ENCODE measurements around the gene RAD51B. TPM values are rescaled to one million over a fixed set of nuclear protein-coding genes. Genes with fewer than 3 reads are reported as not detected.

Gene RAD51B
- total RNA-seq, 2 donors from 2014 or later, result 22.8 to 33.8 TPM

DNA sequence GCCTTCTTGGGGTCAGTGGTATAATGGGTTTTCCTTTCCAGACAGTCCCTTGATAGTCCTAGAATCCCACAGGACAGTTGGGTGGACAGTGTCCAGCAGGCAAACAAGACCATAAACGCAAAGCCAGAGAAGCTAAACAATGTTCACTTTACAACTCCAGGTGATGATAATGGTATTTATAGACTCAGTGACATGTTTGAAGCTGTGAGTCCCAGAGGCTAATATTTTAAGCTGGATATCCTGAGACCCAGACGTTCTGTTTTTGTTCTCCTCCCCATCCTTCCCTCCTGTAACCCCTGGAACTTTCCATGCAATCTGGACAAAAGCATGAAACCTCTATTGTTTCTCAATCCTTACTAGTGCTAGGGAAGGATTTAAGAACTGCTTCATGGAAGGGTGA, 852.3 kb downstream of the RAD51B start:
- H3K27me3 Mint-ChIP-seq (ENCODE audit: insufficient read depth), result no peaks in the 10 kb centered on the region
- no peaks in the 10 kb centered on the region for H3K4me1 ChIP-seq (ENCODE audit: control insufficient read depth, insufficient read depth, low read length)
- no peak overlapping the region for H3K4me3 ChIP-seq (ENCODE audit: low read length)
- H3K9me3 ChIP-seq (ENCODE audit: control insufficient read depth, low read length), result no peaks in the 10 kb centered on the region
- H3K9ac ChIP-seq (ENCODE audit: extremely low read depth, low read length, poor library complexity, severe bottlenecking), result no peak overlapping the region
- H3K36me3 Mint-ChIP-seq (ENCODE audit: low read depth), result no peaks in the 10 kb centered on the region
- H3K27me3 ChIP-seq (ENCODE audit: control insufficient read depth, insufficient read depth, low read length, poor library complexity, severe bottlenecking), result no peaks in the 10 kb centered on the region
- no peaks in the 10 kb centered on the region for H3K36me3 ChIP-seq (ENCODE audit: control insufficient read depth, insufficient read depth, low read length)
- TF ChIP-seq, protein P1, sequence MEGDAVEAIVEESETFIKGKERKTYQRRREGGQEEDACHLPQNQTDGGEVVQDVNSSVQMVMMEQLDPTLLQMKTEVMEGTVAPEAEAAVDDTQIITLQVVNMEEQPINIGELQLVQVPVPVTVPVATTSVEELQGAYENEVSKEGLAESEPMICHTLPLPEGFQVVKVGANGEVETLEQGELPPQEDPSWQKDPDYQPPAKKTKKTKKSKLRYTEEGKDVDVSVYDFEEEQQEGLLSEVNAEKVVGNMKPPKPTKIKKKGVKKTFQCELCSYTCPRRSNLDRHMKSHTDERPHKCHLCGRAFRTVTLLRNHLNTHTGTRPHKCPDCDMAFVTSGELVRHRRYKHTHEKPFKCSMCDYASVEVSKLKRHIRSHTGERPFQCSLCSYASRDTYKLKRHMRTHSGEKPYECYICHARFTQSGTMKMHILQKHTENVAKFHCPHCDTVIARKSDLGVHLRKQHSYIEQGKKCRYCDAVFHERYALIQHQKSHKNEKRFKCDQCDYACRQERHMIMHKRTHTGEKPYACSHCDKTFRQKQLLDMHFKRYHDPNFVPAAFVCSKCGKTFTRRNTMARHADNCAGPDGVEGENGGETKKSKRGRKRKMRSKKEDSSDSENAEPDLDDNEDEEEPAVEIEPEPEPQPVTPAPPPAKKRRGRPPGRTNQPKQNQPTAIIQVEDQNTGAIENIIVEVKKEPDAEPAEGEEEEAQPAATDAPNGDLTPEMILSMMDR (conservative IDR thresholded peaks at IDR 0.05), result no peak
- no peak overlapping the region for H3K27ac ChIP-seq (ENCODE audit: low read depth, low read length)
- no peak overlapping the region for H3K27ac Mint-ChIP-seq
- WGBS, 2 experiments (ENCODE audit: insufficient coverage in 1 of 2, insufficient read length in 1 of 2), result 79% methylated on average over 2 of the region's 2 CpGs; no CpG with 5 or more reads in 1 of the 2 experiments
- H3K9me3 Mint-ChIP-seq, result no peaks in the 10 kb centered on the region
- no peak overlapping the region for H3K4me3 Mint-ChIP-seq
- DNase-seq, result no peak
- H3K4me1 Mint-ChIP-seq, result no peaks in the 10 kb centered on the region

DNA sequence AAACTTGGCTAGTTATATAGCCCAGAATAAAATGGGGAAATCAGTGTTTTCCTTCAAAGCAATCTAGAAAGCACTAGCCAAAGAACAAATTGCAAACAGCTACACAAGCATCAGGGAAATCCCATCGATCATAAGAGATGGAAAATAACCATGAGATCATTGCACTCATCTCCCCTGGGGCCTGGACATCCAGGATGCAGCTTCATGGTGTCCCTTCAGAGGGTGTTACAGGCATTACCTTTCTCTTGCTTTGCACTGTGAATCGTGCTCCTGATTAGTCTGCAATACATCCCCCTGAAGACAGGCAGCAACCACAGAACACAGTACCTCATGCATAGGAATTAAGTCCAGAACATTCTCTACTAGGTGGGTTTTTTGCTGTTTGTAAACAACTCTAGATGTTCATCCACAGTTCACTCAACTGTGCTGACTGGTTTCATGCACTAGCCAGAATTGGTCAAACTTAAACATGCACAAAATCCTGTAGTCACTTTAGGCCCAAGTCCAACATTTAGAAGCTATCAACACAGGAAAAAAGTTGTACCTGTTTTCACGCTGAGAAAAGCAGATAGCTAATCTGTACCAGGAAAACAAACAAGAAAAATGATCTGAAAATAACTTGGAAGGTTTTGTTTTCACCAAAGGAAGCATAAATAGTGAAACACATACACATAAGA, 853.2 kb downstream of the RAD51B start:
- no peaks in the 10 kb centered on the region for H3K4me1 ChIP-seq (ENCODE audit: control insufficient read depth, insufficient read depth, low read length)
- H3K27ac ChIP-seq (ENCODE audit: low read depth, low read length), result no peak overlapping the region
- WGBS, 2 experiments (ENCODE audit: insufficient coverage in 1 of 2, insufficient read length in 1 of 2), result 87 to 100% methylated on average over 2 to 3 of the region's 3 CpGs
- Mint-ChIP-seq H3K4me1 (no peaks in the 10 kb centered on the region), H3K36me3 (ENCODE audit: low read depth) (no peaks in the 10 kb centered on the region), H3K27me3 (ENCODE audit: insufficient read depth) (no peaks in the 10 kb centered on the region), H3K4me3 (no peak overlapping the region), H3K27ac (no peak overlapping the region), H3K9me3 (no peaks in the 10 kb centered on the region)
- H3K9ac ChIP-seq (ENCODE audit: extremely low read depth, low read length, poor library complexity, severe bottlenecking), result no peak overlapping the region
- H3K4me3 ChIP-seq (ENCODE audit: low read length), result no peak overlapping the region
- TF ChIP-seq, protein P1 (conservative IDR thresholded peaks at IDR 0.05), result no peak
- H3K36me3 ChIP-seq (ENCODE audit: control insufficient read depth, insufficient read depth, low read length), result no peaks in the 10 kb centered on the region
- H3K27me3 ChIP-seq (ENCODE audit: control insufficient read depth, insufficient read depth, low read length, poor library complexity, severe bottlenecking), result no peaks in the 10 kb centered on the region
- no peaks in the 10 kb centered on the region for H3K9me3 ChIP-seq (ENCODE audit: control insufficient read depth, low read length)
- no peak for DNase-seq

DNA sequence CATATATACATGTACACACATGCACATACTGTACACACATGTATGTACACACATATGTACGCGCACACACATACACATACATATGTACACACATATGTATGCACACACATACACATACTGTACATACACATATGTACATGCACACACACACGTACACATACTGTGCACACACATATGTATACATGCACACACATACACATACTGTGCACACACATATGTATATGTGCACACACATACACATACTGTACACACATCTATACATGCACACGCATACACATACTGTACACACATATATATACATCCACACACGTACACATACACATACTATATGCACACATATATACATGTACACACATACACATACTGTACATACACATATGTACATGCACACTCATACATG, 853.9 kb downstream of the RAD51B start:
- Mint-ChIP-seq H3K4me1 (no peaks in the 10 kb centered on the region), H3K27ac (no peak overlapping the region), H3K4me3 (no peak overlapping the region), H3K9me3 (no peaks in the 10 kb centered on the region), H3K27me3 (ENCODE audit: insufficient read depth) (no peaks in the 10 kb centered on the region), H3K36me3 (ENCODE audit: low read depth) (no peaks in the 10 kb centered on the region)
- DNase-seq, result no peak
- no peak overlapping the region for H3K27ac ChIP-seq (ENCODE audit: low read depth, low read length)
- H3K9me3 ChIP-seq (ENCODE audit: control insufficient read depth, low read length), result no peaks in the 10 kb centered on the region
- 65 to 67% methylated on average over 5 of the region's 5 CpGs for WGBS, 2 experiments (ENCODE audit: insufficient coverage in 1 of 2, insufficient read length in 1 of 2)
- no peaks in the 10 kb centered on the region for H3K27me3 ChIP-seq (ENCODE audit: control insufficient read depth, insufficient read depth, low read length, poor library complexity, severe bottlenecking)
- no peaks in the 10 kb centered on the region for H3K36me3 ChIP-seq (ENCODE audit: control insufficient read depth, insufficient read depth, low read length)
- no peaks in the 10 kb centered on the region for H3K4me1 ChIP-seq (ENCODE audit: control insufficient read depth, insufficient read depth, low read length)
- H3K9ac ChIP-seq (ENCODE audit: extremely low read depth, low read length, poor library complexity, severe bottlenecking), result no peak overlapping the region
- H3K4me3 ChIP-seq (ENCODE audit: low read length), result no peak overlapping the region
- TF ChIP-seq, protein P1 (conservative IDR thresholded peaks at IDR 0.05), result no peak

Data from endodermal cell (in vitro differentiated cells).